ENCODE measurements around the gene RIMS1. TPM values are rescaled to one million over a fixed set of nuclear protein-coding genes. Genes with fewer than 3 reads are reported as not detected.

The RIMS1 gene
- total RNA-seq, 3 donors from 2014 or later (not counting 1 experiment from before 2014, with no cell fraction given), result not detected

GRCh38 chr6:72262254-72262653 is 375.9 kb downstream of the RIMS1 start:
- no peak overlapping the region for H3K27ac ChIP-seq (ENCODE audit: low read length)
- Mint-ChIP-seq H3K27me3 (ENCODE audit: low read depth in 2 of 2) (no peaks in the 10 kb centered on the region), H3K27ac (no peak overlapping the region), H3K4me1 (no peaks in the 10 kb centered on the region), H3K36me3 (no peaks in the 10 kb centered on the region), H3K4me3 (no peak overlapping the region), H3K9me3 (no peaks in the 10 kb centered on the region)
- no peaks in the 10 kb centered on the region for H3K4me1 ChIP-seq (ENCODE audit: control insufficient read depth, insufficient read depth, low read length)
- TF ChIP-seq CTCF (IDR thresholded peaks at IDR 0.05), result no peak
- DNase-seq, result no peak
- 74% methylated on average over 3 of the region's 4 CpGs for WGBS (ENCODE audit: insufficient coverage)
- intact Hi-C loops (cut with micrococcal nuclease), result no loop called here
- no peaks in the 10 kb centered on the region for H3K36me3 ChIP-seq (ENCODE audit: control insufficient read depth, insufficient read depth, low read length)
- H3K27me3 ChIP-seq (ENCODE audit: control insufficient read depth, insufficient read depth, low read length), result no peaks in the 10 kb centered on the region
- ATAC-seq, result no peak
- H3K4me3 ChIP-seq (ENCODE audit: low read length), result no peak overlapping the region
- H3K9me3 ChIP-seq (ENCODE audit: control insufficient read depth, insufficient read depth, low read length), result no peaks in the 10 kb centered on the region

- DNase-seq (no peak), ATAC-seq (no peak)
- Mint-ChIP-seq H3K9me3 (no peaks in the 10 kb centered on the region), H3K27me3 (ENCODE audit: low read depth in 2 of 2) (no peaks in the 10 kb centered on the region), H3K27ac (no peak overlapping the region), H3K36me3 (no peaks in the 10 kb centered on the region), H3K4me1 (no peaks in the 10 kb centered on the region), H3K4me3 (no peak overlapping the region)
- Histone ChIP-seq H3K27ac (ENCODE audit: low read length) (no peak overlapping the region), H3K9me3 (ENCODE audit: control insufficient read depth, insufficient read depth, low read length) (no peaks in the 10 kb centered on the region), H3K4me3 (ENCODE audit: low read length) (no peak overlapping the region), H3K4me1 (ENCODE audit: control insufficient read depth, insufficient read depth, low read length) (no peaks in the 10 kb centered on the region), H3K36me3 (ENCODE audit: control insufficient read depth, insufficient read depth, low read length) (no peaks in the 10 kb centered on the region), H3K27me3 (ENCODE audit: control insufficient read depth, insufficient read depth, low read length) (no peaks in the 10 kb centered on the region)
- intact Hi-C loops (cut with micrococcal nuclease), result no loop called here
- TF ChIP-seq CTCF (IDR thresholded peaks at IDR 0.05), result no peak
- 38% methylated on average over 1 of the region's 1 CpG for WGBS (ENCODE audit: insufficient coverage)
Measured at GRCh38 chr6:72267470-72267869, 381.1 kb downstream of the RIMS1 start.

- no peaks in the 10 kb centered on the region for H3K36me3 ChIP-seq (ENCODE audit: control insufficient read depth, insufficient read depth, low read length)
- H3K9me3 ChIP-seq (ENCODE audit: control insufficient read depth, insufficient read depth, low read length), result no peaks in the 10 kb centered on the region
- Mint-ChIP-seq H3K4me1 (no peaks in the 10 kb centered on the region), H3K27me3 (ENCODE audit: low read depth in 2 of 2) (no peaks in the 10 kb centered on the region), H3K36me3 (no peaks in the 10 kb centered on the region), H3K9me3 (no peaks in the 10 kb centered on the region), H3K27ac (no peak overlapping the region), H3K4me3 (no peak overlapping the region)
- no peak for ATAC-seq
- WGBS (ENCODE audit: insufficient coverage), result no CpG with 5 or more reads among the region's 1 CpG
- no peak for DNase-seq
- H3K4me1 ChIP-seq (ENCODE audit: control insufficient read depth, insufficient read depth, low read length), result no peaks in the 10 kb centered on the region
- H3K27me3 ChIP-seq (ENCODE audit: control insufficient read depth, insufficient read depth, low read length), result no peaks in the 10 kb centered on the region
- no peak overlapping the region for H3K27ac ChIP-seq (ENCODE audit: low read length)
- H3K4me3 ChIP-seq (ENCODE audit: low read length), result no peak overlapping the region
- intact Hi-C loops (cut with micrococcal nuclease), result no loop called here
- no peak for TF ChIP-seq CTCF (IDR thresholded peaks at IDR 0.05)
Measured at GRCh38 chr6:72271531-72271930, 385.2 kb downstream of the RIMS1 start.

GRCh38 chr6:72272958-72273357 is 386.6 kb downstream of the RIMS1 start:
- H3K4me1 Mint-ChIP-seq, result no peaks in the 10 kb centered on the region
- intact Hi-C loops (cut with micrococcal nuclease), result no loop called here
- 83% methylated on average over 1 of the region's 1 CpG for WGBS (ENCODE audit: insufficient coverage)
- Histone ChIP-seq H3K4me1 (ENCODE audit: control insufficient read depth, insufficient read depth, low read length) (no peaks in the 10 kb centered on the region), H3K27me3 (ENCODE audit: control insufficient read depth, insufficient read depth, low read length) (no peaks in the 10 kb centered on the region), H3K27ac (ENCODE audit: low read length) (no peak overlapping the region), H3K36me3 (ENCODE audit: control insufficient read depth, insufficient read depth, low read length) (no peaks in the 10 kb centered on the region), H3K9me3 (ENCODE audit: control insufficient read depth, insufficient read depth, low read length) (no peaks in the 10 kb centered on the region), H3K4me3 (ENCODE audit: low read length) (no peak overlapping the region)
- H3K9me3 Mint-ChIP-seq, result no peaks in the 10 kb centered on the region
- no peak overlapping the region for H3K4me3 Mint-ChIP-seq
- ATAC-seq, result no peak
- H3K36me3 Mint-ChIP-seq, result no peaks in the 10 kb centered on the region
- no peak for DNase-seq
- no peak for TF ChIP-seq CTCF (IDR thresholded peaks at IDR 0.05)
- H3K27me3 Mint-ChIP-seq (ENCODE audit: low read depth in 2 of 2), result no peaks in the 10 kb centered on the region
- H3K27ac Mint-ChIP-seq, result no peak overlapping the region
